OCI-LY3 (cell line): ENCODE results near the gene CAMTA1.

Experiments
- EZH2phosphoT487 ChIP-seq: fragments of 200-600 bp; shearing (Covaris generic); IDR thresholded peaks from 2 replicates; pipeline ENCODE4 v1.6.1; 2018; ENCODE audit warnings: antibody characterized with exemption, mixed run types, low read depth
- TF ChIP-seq, protein P1 (sequence below): fragments of 200-600, 300-600 bp; sonication (generic); IDR thresholded peaks from 2 replicates; pipeline ENCODE4 v1.5.1; 2014; ENCODE audit warnings: antibody characterized with exemption, low read length, low read depth

DNA sequence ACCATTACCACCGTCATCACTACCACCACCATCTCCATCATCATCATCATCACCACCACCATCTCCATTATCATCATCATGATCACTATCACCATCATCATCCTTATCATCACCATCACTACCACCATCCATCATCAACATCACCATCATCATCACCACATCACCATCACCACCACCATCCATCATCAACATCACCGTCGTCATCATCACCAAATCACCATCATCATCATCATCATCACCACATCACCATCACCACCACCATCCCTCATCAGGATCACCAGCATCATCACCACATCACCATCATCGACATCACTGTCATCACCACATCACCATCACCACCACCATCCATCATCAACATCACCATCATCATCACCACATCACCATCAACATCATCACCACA lies 782.8 kb downstream of the CAMTA1 start:
- TF ChIP-seq, protein P1, sequence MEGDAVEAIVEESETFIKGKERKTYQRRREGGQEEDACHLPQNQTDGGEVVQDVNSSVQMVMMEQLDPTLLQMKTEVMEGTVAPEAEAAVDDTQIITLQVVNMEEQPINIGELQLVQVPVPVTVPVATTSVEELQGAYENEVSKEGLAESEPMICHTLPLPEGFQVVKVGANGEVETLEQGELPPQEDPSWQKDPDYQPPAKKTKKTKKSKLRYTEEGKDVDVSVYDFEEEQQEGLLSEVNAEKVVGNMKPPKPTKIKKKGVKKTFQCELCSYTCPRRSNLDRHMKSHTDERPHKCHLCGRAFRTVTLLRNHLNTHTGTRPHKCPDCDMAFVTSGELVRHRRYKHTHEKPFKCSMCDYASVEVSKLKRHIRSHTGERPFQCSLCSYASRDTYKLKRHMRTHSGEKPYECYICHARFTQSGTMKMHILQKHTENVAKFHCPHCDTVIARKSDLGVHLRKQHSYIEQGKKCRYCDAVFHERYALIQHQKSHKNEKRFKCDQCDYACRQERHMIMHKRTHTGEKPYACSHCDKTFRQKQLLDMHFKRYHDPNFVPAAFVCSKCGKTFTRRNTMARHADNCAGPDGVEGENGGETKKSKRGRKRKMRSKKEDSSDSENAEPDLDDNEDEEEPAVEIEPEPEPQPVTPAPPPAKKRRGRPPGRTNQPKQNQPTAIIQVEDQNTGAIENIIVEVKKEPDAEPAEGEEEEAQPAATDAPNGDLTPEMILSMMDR, result no peak
- no peak for TF ChIP-seq EZH2phosphoT487
